Kasumi-1 (cell line): ENCODE data around the gene TSPAN9.

Experiments
- DNase-seq, 2 experiments: peaks; one replicate each; lab custom pipeline; 2025; lab: John Stamatoyannopoulos, UW

TSPAN9 gene

DNA sequence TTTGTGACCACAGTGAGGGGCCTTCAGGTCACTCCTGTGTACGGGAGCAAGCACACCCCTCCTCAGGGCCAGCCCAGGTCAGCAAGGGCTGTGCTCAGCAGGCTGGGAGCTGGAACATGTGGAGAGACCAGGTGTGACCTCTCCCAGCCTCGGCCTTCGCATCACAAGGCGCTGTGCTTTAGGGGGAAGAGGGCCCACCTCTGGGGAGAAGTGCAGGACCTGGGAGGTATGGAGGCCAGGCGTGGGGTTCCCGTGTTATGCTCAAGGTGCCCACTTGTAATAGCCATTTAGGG is 219.2 kb downstream of the TSPAN9 start:
- DNase-seq = no peak

- DNase-seq = no peak
Observed at GRCh38 chr12:3298603-3299002, 221.4 kb downstream of the TSPAN9 start.

GRCh38 chr12:3299929-3300832 is 223.0 kb downstream of the TSPAN9 start:
- peak; percentile 35 to 55 for DNase-seq

DNA sequence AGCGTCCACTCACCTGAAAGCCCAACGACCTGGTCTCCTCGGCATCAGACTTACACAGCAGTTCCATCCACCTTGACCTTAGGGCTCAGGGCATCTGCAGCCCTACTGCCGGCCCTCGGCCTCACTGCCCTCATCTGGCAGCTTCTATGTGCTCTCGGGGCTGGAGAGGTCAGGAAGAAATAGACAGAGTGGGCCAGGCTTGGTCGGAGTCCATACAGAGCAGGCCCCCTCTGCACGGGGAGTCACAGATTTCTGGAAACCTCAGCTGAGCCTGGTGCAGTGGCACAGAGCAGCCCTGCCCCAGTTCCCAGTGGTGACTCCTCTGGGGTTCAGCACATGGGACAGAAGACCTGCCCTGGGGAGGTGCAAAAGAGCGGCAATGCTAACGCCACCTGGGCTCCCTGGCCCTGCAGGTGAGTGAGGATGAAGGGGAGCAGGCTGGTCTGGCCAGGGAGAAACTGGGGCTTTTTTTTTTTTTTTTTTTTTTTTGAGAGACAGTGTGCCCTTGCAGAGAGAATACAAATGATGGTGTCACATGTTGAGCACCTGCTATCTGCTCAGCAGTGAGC is 223.7 kb downstream of the TSPAN9 start:
- DNase-seq = no peak

GRCh38 chr12:3302401-3303041 is 225.3 kb downstream of the TSPAN9 start:
- no peak for DNase-seq

GRCh38 chr12:3303410-3304136 is 226.4 kb downstream of the TSPAN9 start:
- no peak for DNase-seq

- DNase-seq = no peak
Observed at GRCh38 chr12:3304436-3305165, 227.4 kb downstream of the TSPAN9 start.

DNA sequence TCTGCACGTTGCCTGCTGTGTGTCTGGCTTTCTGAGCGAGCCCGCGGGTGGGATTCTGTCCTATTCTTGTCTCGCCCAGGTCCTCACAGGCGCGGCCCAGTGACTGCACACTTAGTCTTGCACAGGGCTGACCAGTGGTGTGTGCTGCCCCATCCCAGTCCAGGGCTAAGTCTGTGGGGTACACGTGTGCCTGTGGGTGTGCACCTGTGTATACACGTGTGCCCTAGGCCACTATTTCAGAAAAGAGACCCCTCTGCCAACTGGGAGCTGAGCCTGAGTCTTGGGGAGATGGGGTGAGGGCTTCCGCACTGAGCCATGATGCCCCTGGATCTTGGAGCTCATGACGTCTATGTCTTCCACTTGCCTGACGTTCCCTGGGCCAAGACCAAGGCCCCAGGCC is 228.3 kb downstream of the TSPAN9 start:
- no peak for DNase-seq

GRCh38 chr12:3305904-3306619 is 228.9 kb downstream of the TSPAN9 start:
- no peak for DNase-seq

DNA sequence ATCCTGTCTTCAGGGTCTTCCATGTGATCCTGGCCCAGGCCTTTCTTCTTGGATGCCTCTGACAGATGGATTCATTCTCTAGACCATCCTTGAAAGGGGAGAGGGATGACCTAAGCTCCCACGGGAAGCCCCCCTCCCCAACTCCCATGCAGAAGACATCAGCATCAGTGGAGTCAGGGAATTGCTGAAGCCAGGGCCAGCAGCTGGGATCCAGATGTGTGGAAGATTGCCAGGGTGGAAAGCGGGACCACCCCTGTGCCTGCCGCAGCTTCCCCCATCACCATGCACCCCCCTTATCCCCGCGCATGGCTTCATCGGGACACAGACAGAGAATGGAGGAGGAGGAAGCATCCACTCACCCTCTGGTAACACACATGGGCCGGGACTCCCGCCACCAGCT is 230.2 kb downstream of the TSPAN9 start:
- no peak for DNase-seq

DNA sequence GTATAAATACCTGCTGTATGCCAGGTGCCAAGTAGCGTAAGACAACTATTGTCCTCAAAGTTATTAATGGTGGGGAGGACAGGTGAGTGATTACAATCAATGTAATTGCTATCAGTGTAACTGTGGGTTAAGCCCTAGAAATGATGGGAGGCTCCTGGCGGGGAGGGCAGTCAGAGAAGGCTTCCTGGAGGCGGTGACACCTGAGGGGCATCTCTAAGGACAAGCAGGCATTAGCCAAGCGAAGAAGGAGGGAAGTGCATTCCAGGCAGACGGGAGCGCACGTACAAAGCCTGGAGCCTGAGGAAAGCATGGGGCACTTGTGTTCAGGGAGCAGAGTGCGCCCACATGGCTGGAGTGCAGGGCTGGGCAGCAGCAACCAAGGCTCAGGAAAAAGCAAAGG is 230.9 kb downstream of the TSPAN9 start:
- no peak for DNase-seq

GRCh38 chr12:3308609-3309008 is 231.4 kb downstream of the TSPAN9 start:
- DNase-seq = no peak

DNA sequence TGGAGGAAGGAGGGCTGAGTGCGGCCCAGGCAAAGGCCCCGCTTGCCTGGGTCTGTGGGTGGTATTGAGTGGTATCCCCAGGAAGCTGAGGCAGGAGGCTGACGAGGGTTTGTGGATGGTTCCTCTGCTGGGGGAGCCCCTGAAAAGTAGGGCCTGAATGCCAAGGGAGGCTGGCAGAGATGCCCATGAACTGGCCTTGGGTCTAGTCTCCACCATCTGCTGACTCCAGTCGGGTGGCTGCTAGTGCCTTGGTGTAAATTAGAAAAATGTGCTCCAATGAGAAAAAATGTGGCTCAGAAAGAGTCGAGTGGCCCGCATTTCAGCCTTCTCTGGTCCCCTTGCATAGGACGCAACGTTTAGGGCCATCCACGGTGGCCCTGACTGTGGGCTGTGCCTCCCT is 232.6 kb downstream of the TSPAN9 start:
- DNase-seq = no peak

GRCh38 chr12:3310271-3311026 is 233.3 kb downstream of the TSPAN9 start:
- DNase-seq = no peak

DNA sequence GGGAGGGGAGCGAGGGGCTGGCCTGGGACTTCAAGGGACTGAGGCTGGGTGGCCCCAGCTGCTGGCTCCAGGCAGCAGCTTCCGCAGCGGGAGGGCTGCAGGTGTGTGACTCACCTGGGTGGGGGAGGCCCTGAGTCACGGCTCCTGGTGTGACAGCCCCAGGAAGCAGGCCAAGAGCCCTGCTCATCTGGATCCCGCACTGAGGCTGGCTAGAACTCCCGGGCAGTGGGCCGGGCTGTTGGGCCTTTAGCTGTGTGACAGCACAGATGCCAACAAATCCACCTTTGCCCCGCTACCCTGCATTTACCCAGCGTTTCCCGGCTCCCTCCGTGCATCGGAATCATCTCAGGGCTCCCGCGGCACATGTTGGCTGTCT is 233.8 kb downstream of the TSPAN9 start:
- DNase-seq = no peak

DNA sequence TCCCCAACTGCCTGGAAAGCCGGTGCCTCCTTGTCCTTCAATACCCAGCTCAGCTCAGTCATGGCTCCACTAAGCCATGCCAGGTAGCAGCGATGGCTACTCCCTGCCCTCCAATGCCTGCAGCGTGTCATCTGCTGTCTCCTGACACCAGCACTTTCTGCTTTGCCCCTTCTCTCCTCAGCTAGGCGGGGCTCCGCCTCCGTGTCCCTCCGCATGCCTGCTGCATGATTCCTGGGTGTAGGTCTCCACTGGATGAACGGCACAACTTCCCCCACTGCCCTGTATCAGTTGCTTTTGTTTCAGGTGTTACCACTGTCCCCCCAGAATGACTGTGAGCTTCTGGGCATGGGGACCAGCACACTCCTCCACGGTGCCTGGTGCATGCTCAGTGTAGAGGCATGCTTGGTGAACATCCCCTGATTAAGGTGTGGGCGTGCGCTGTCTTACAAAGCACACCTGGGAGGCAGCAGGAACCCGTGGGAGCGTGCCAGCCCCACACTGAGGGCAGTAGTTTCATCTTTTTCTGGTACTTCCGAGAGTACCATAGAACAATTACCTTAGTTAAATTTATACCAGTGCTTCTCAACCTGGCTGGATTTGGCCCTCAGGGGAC is 234.4 kb downstream of the TSPAN9 start:
- no peak for DNase-seq

GRCh38 chr12:3313066-3313465 is 235.9 kb downstream of the TSPAN9 start:
- DNase-seq = no peak

- peak; percentile 13 to 15 for DNase-seq
Observed at GRCh38 chr12:3313675-3314663, 236.8 kb downstream of the TSPAN9 start.

DNA sequence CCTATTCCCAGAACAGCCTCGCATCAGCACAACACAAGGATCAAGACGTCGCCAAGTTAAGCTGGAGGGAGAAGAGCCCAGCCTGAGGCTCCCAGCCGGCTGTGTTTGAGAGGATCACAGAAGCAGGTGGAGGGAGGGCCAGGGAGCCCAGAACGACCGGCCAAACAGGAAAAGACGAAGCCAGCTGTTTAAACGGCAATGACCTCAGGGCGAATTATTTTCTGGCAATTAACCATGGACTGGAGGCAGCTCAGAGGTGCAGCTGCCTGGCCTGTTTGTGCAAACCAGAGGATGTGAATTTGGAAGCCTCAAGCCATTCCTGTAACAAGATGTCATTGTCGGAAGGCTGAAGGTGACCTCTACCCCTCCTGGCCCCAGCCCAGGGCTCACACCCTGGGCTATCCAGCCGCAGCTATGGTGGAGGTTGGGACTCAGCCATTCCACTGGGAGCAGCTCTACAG is 238.1 kb downstream of the TSPAN9 start:
- DNase-seq = no peak
